Peyer's patch (tissue), 4 donors: ENCODE results near the gene RNASEL. TPM values are rescaled to one million over a fixed set of nuclear protein-coding genes. Genes with fewer than 3 reads are reported as not detected.

Source experiments
- DNase-seq, 3 donors: peaks; one replicate each; pipeline ENCODE4 v3.0.0-alpha.2; 2017 to 2019
- H3K27ac ChIP-seq, 4 donors: fragments of 200-600 bp; sonication (generic); one replicate each; pipeline ENCODE4 v1.5.1; 2016 to 2019
- H3K27me3 ChIP-seq, 2 donors: fragments of 200-600 bp; sonication (generic); one replicate each; pipeline ENCODE4 v1.5.1; 2019
- H3K36me3 ChIP-seq, 3 donors: fragments of 200-600 bp; sonication (generic); one replicate each; pipeline ENCODE4 v1.5.1; 2016 to 2019
- H3K4me1 ChIP-seq, 4 donors: fragments of 200-600 bp; sonication (generic); one replicate each; pipeline ENCODE4 v1.5.1; 2016 to 2019
- H3K4me3 ChIP-seq, 4 donors: fragments of 200-600 bp; sonication (generic); 1 replicate in 3 of 4; 2 replicates in 1 of 4; pipeline ENCODE4 v1.5.1; 2016 to 2019; ENCODE audit warnings: mild to moderate bottlenecking in 1 of 4
- H3K9me3 ChIP-seq, 4 donors: fragments of 200-600 bp; sonication (generic); one replicate each; pipeline ENCODE4 v1.5.1; 2016 to 2019; ENCODE audit warnings: mild to moderate bottlenecking in 1 of 4
- POLR2A ChIP-seq, 2 donors: fragments of 450-650 bp; IDR thresholded peaks; one replicate each; pipeline ENCODE4 v1.5.1; 2017; ENCODE audit warnings: antibody characterized with exemption in 2 of 2, mild to moderate bottlenecking in 2 of 2, moderate library complexity in 2 of 2
- total RNA-seq, 4 donors: library from RNA; depleted of rRNA; stranded (reverse); fragments of >200 nt; gene quantifications; one replicate each; pipeline ENCODE4 v1.1.0, GENCODE V29; 2016
- TF ChIP-seq, protein P1 (sequence below), 6 experiments: fragments of 450-650 bp in 4 of 6; fragments of 200-600 bp in 2 of 6; sonication (generic) in 1 of 6; IDR thresholded peaks; one replicate each; pipeline ENCODE4 v1.5.1; 2017 to 2019; ENCODE audit warnings: antibody characterized with exemption in 6 of 6, mild to moderate bottlenecking in 3 of 6, moderate library complexity in 1 of 6

RNASEL gene
- total RNA-seq, 4 donors from 2014 or later: 12.4 to 15.0 (median 13.3) TPM

DNA sequence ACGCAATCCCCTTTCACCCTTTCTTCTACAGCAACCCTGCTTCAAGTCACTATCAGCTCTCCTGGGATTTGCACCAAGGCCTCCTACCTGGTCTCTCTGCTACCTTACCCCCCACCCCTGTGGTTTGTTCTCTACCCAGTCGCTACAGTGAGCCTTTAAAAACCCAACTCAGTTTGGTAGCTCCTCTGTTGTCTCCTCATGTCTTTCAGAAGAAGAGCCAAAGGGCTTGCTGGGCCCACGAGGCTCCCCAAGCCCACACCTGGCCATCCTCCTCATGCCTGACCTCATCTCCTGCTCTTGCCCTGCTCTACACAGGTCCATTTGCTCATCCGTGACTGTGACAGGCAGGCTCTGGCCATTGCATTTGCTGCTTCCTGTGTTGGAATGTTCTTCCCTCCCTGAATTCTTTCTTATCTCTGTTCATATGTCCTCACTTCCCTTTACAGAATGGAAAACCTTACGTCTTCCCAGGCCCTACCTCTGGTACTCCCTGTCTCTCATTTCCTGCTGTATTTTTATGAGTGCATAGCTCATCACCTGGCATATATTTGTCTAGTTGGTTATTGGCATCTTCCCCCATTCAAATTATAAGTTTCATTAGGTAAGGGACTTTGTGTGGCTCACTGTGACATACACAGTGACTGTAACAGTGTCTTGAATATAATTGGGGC is 11.8 kb upstream of the RNASEL start:
- no peak overlapping the region for H3K4me3 ChIP-seq
- no peak overlapping the region for H3K27ac ChIP-seq
- H3K36me3 ChIP-seq: no peaks in the 10 kb centered on the region
- no peak for DNase-seq
- no peaks in the 10 kb centered on the region for H3K27me3 ChIP-seq
- no peaks in the 10 kb centered on the region for H3K9me3 ChIP-seq
- peaks cover 0 to 17% (median 1%) of the 10 kb centered on the region in 4 donors for H3K4me1 ChIP-seq
- TF ChIP-seq, protein P1, sequence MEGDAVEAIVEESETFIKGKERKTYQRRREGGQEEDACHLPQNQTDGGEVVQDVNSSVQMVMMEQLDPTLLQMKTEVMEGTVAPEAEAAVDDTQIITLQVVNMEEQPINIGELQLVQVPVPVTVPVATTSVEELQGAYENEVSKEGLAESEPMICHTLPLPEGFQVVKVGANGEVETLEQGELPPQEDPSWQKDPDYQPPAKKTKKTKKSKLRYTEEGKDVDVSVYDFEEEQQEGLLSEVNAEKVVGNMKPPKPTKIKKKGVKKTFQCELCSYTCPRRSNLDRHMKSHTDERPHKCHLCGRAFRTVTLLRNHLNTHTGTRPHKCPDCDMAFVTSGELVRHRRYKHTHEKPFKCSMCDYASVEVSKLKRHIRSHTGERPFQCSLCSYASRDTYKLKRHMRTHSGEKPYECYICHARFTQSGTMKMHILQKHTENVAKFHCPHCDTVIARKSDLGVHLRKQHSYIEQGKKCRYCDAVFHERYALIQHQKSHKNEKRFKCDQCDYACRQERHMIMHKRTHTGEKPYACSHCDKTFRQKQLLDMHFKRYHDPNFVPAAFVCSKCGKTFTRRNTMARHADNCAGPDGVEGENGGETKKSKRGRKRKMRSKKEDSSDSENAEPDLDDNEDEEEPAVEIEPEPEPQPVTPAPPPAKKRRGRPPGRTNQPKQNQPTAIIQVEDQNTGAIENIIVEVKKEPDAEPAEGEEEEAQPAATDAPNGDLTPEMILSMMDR (IDR thresholded peaks at IDR 0.05): no peak
- TF ChIP-seq POLR2A (IDR thresholded peaks at IDR 0.05): no peak

DNA sequence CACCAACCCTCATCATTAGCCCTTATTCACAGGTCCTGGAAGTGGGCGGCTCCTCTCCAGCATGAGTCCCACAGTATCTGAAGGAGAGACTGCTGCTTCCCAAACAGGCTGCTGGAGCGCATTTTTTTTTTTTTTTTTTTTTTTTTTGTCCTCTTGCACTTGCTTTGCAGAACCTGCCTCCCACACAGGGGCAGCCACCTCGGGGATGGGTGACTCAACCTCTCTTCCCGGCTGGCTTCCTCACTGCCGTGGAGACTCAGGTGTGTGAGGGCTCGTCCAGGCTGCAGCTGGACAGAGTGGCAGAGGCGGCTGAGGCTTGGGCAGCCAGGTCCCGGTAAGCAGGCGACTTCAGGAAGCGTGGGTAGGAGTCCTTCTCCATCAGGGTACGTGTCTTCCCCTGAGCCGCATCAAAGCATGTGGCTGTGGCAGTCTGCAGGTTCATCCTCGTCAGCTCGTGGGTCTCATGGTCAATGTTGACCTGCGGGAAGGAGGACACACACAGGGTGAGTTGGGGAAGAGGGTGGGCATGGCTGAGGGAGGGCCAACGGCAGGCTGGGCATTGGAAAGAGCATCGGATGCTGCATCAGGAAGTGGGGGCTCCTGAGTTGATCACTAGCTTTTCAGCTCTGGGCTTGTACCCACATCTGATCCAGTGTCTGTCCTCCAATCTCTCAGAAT is 11.1 kb upstream of the RNASEL start:
- H3K27me3 ChIP-seq: no peaks in the 10 kb centered on the region
- TF ChIP-seq, protein P1 (IDR thresholded peaks at IDR 0.05): no peak
- no peak for TF ChIP-seq POLR2A (IDR thresholded peaks at IDR 0.05)
- H3K4me3 ChIP-seq: no peak overlapping the region
- peaks cover 0 to 17% (median 1%) of the 10 kb centered on the region in 4 donors for H3K4me1 ChIP-seq
- no peak overlapping the region for H3K27ac ChIP-seq
- no peak for DNase-seq
- H3K9me3 ChIP-seq: no peaks in the 10 kb centered on the region
- H3K36me3 ChIP-seq: no peaks in the 10 kb centered on the region

DNA sequence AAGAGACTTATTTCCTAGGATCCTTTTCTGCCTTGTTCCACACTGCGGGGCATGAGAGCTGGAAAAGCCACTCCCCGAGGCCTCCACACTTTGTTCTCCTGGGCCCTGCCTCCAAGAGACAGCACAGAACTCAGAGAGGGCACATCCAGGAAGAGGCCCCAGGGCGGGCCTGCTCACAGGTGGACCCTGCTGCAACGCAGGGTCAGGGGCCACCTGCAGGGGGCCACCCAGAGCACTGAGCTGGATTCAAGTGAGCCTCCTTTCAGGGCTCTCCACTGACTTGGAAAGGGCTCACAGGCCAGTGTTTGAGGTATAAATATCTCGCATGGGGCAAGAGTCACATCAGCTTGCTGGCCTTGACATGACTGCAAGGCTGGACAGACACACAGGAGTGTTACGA is 10.3 kb upstream of the RNASEL start:
- H3K27ac ChIP-seq: no peak overlapping the region
- no peaks in the 10 kb centered on the region for H3K9me3 ChIP-seq
- H3K4me3 ChIP-seq: no peak overlapping the region
- TF ChIP-seq, protein P1 (IDR thresholded peaks at IDR 0.05): no peak
- TF ChIP-seq POLR2A (IDR thresholded peaks at IDR 0.05): no peak
- no peak for DNase-seq
- no peaks in the 10 kb centered on the region for H3K36me3 ChIP-seq
- H3K4me1 ChIP-seq: peaks cover 0 to 13% (median 1%) of the 10 kb centered on the region in 4 donors
- no peaks in the 10 kb centered on the region for H3K27me3 ChIP-seq

DNA sequence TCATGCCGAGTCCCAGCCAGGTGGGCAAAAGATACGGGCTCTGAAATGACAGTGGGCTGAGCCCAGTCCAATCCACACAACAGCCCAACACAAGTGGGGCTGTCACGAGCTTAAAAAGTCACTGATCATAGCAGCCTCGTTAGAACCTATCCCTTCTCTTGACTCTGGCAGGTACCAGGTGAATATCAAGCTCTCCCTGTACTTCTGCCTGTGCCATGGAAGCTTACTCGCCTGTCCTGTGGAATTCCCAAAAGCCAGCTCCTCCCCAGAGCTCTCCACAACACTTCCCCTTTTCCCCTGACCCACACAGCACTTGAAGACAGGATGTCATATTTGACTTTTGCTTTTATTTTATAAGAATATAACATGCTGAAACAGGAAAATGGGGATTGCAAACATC is 9.2 kb upstream of the RNASEL start:
- H3K36me3 ChIP-seq: no peaks in the 10 kb centered on the region
- H3K27me3 ChIP-seq: no peaks in the 10 kb centered on the region
- peaks cover 0 to 5% (median 1%) of the 10 kb centered on the region in 4 donors for H3K4me1 ChIP-seq
- TF ChIP-seq POLR2A (IDR thresholded peaks at IDR 0.05): no peak
- TF ChIP-seq, protein P1 (IDR thresholded peaks at IDR 0.05): no peak
- no peaks in the 10 kb centered on the region for H3K9me3 ChIP-seq
- no peak overlapping the region for H3K27ac ChIP-seq
- no peak for DNase-seq
- H3K4me3 ChIP-seq: no peak overlapping the region

DNA sequence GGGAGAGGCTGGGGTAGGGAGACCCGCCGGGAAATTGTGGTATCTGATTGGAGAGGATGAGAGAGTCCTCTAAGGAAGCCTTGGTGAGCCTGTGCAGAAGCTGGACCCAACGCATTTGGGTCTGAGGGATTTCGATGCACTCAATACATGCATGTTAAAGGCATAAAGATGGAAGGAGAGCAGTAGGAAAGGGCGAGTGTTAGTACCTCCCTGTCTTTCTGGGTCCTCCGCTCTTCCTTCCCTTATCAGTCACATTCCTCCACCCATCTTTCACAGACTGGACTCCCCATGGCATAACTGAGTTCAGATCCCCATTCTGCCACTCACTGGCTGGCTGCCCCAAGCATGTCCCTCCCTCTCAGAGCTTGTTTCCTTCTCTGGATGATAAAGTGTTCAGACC is 7.9 kb upstream of the RNASEL start:
- no peak for DNase-seq
- Histone ChIP-seq H3K36me3 (no peaks in the 10 kb centered on the region), H3K27ac (no peak overlapping the region), H3K9me3 (no peaks in the 10 kb centered on the region), H3K27me3 (no peaks in the 10 kb centered on the region), H3K4me1 (peaks cover 0 to 5% (median 1%) of the 10 kb centered on the region in 4 donors), H3K4me3 (no peak overlapping the region)
- TF ChIP-seq, protein P1 (IDR thresholded peaks at IDR 0.05): no peak
- TF ChIP-seq POLR2A (IDR thresholded peaks at IDR 0.05): no peak
